ENCODE data around the gene INPP5F. TPM values are rescaled to one million over a fixed set of nuclear protein-coding genes. Genes with fewer than 3 reads are reported as not detected.

The INPP5F gene
- total RNA-seq, 4 donors from 2014 or later: 17.1 to 26.9 (median 24.0) TPM

DNA sequence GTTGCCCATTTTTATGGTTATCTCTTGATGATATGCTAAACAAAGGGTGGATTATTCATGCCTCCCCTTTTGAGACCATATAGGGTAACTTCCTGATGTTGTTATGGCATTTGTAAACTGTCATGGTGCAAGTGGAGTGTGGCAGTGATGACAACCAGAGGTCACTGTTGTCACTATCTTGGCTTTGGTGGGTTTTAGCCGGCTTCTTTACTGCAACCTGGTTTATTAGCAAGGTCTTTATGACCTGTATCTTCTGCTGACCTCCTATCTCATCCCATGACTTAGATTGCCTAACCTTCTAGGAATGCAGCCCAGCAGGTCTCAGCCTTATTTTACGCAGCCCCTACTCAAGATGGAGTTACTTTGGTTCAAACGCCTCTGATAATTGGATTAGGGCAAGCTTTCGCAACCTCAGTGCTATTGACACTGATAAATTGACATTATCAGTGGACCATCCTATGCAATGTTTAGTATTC lies 37.8 kb upstream of the INPP5F start:
- Histone ChIP-seq H3K27me3 (no peaks in the 10 kb centered on the region), H3K36me3 (no peaks in the 10 kb centered on the region), H3K9me3 (no peaks in the 10 kb centered on the region), H3K27ac (no peak overlapping the region), H3K4me3 (no peak overlapping the region), H3K4me1 (peaks cover 0 to 15% (median 0%) of the 10 kb centered on the region in 3 donors)
- no peak for TF ChIP-seq POLR2AphosphoS5 (IDR thresholded peaks at IDR 0.05)
- TF ChIP-seq, protein P1, sequence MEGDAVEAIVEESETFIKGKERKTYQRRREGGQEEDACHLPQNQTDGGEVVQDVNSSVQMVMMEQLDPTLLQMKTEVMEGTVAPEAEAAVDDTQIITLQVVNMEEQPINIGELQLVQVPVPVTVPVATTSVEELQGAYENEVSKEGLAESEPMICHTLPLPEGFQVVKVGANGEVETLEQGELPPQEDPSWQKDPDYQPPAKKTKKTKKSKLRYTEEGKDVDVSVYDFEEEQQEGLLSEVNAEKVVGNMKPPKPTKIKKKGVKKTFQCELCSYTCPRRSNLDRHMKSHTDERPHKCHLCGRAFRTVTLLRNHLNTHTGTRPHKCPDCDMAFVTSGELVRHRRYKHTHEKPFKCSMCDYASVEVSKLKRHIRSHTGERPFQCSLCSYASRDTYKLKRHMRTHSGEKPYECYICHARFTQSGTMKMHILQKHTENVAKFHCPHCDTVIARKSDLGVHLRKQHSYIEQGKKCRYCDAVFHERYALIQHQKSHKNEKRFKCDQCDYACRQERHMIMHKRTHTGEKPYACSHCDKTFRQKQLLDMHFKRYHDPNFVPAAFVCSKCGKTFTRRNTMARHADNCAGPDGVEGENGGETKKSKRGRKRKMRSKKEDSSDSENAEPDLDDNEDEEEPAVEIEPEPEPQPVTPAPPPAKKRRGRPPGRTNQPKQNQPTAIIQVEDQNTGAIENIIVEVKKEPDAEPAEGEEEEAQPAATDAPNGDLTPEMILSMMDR (IDR thresholded peaks at IDR 0.05): no peak
- no peak for TF ChIP-seq POLR2A (IDR thresholded peaks at IDR 0.05)
- TF ChIP-seq EP300 (IDR thresholded peaks at IDR 0.05): no peak
- no peak for ATAC-seq
- 92 to 97% methylated on average over 3 to 4 of the region's 4 CpGs for WGBS, 2 donors (ENCODE audit: low coverage in 1 of 2)

DNA sequence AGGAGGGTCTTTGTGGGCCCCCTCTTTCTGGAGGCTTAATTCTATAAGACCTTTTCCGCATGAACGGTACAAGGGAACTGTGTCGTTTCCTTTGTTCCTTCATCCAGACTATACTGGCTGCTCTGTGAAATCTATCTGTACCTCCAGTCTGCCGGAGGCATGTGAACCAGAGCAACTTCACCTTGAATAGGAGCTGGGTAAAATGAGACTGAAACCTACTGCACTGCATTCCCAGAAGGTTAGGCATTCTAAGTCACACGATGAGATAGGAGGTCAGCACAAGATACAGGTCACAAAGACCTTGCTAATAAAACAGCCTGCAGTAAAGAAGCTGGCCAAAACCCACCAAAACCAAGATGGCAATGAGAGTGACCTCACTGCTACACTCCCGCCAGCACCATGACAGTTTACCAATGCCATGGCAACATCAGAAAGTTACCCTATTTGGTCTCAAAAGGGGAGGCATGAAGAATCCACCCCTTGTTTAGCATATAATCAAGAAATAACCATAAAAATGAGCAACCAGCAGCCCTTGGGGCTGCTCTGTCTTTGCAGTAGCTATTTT lies 36.8 kb upstream of the INPP5F start:
- H3K4me1 ChIP-seq: peaks cover 0 to 15% (median 0%) of the 10 kb centered on the region in 3 donors
- H3K4me3 ChIP-seq: no peak overlapping the region
- 82 to 92% methylated on average over 2 to 6 of the region's 6 CpGs for WGBS, 2 donors (ENCODE audit: low coverage in 1 of 2)
- TF ChIP-seq, protein P1 (IDR thresholded peaks at IDR 0.05): no peak
- TF ChIP-seq POLR2AphosphoS5 (IDR thresholded peaks at IDR 0.05) (no peak), EP300 (IDR thresholded peaks at IDR 0.05) (no peak), POLR2A (IDR thresholded peaks at IDR 0.05) (no peak)
- no peaks in the 10 kb centered on the region for H3K27me3 ChIP-seq
- ATAC-seq: no peak
- no peak overlapping the region for H3K27ac ChIP-seq
- H3K36me3 ChIP-seq: no peaks in the 10 kb centered on the region
- no peaks in the 10 kb centered on the region for H3K9me3 ChIP-seq

DNA sequence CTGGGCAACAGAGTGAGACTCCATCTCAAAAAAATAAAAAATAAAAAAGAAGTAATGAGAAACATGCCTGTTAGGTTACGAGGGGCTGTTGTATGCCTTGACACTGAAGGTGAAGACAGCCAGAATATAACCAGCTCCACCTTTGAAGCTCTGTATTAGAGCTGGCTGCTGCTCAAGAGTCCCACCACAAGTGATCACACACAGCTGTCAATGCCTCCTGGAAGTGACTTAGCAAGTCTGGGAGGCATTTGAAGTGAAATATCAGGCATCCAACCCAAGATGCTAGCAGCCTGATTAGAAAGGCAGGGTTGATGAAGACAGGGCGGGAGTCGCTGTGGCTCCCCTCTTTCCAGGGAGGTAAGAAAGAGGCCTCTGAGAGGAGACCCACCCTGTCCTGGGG lies 34.1 kb upstream of the INPP5F start:
- no peak overlapping the region for H3K4me3 ChIP-seq
- H3K27ac ChIP-seq: no peak overlapping the region
- H3K27me3 ChIP-seq: peaks cover 6% of the 10 kb centered on the region
- WGBS, 2 donors (ENCODE audit: low coverage in 1 of 2): 80 to 85% methylated on average over 1 to 3 of the region's 3 CpGs
- H3K9me3 ChIP-seq: no peaks in the 10 kb centered on the region
- ATAC-seq: no peak
- TF ChIP-seq EP300 (IDR thresholded peaks at IDR 0.05) (no peak), POLR2AphosphoS5 (IDR thresholded peaks at IDR 0.05) (no peak), POLR2A (IDR thresholded peaks at IDR 0.05) (no peak)
- TF ChIP-seq, protein P1 (IDR thresholded peaks at IDR 0.05): no peak
- peaks cover 0 to 8% (median 0%) of the 10 kb centered on the region in 3 donors for H3K4me1 ChIP-seq
- no peaks in the 10 kb centered on the region for H3K36me3 ChIP-seq

DNA sequence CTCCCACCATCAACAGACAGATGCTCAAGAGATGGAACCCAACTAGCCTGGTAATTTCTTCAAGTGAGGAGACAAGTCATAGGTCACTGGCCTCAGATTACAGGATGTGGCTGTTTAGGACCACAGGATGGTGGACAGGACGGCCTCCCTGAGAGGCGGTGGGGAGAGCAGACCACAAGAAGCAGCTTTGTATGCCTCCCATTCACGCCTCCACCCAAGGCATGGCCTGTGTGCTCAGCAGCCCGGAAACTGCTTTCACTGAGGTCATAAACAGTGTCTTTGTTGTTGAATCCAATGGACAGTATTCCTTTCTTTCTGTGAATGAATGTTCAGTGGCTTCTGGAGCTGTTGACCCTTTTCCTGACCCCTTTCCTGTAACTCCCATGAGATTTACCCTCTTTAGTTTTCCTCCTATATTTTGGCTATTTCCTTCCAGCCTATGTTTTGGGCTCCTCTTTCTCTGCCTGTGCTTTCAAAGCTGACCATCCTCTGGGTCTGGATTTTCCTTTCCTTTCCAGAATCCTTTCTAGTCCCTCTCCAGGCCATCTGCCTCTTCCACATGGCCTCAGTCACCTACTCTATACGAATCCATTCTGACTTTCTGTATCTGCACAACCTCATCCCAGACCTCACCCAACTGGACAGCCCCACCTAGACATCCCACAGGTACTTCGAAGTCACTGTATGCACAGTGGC lies 32.4 kb upstream of the INPP5F start:
- WGBS, 2 donors (ENCODE audit: low coverage in 1 of 2): 84 to 88% methylated on average over 2 to 6 of the region's 6 CpGs
- Histone ChIP-seq H3K27ac (no peak overlapping the region), H3K4me1 (peaks cover 0 to 3% (median 0%) of the 10 kb centered on the region in 3 donors), H3K9me3 (no peaks in the 10 kb centered on the region), H3K36me3 (no peaks in the 10 kb centered on the region), H3K27me3 (peaks cover 6% of the 10 kb centered on the region), H3K4me3 (no peak overlapping the region)
- ATAC-seq: no peak
- TF ChIP-seq POLR2A (IDR thresholded peaks at IDR 0.05) (no peak), POLR2AphosphoS5 (IDR thresholded peaks at IDR 0.05) (no peak), EP300 (IDR thresholded peaks at IDR 0.05) (no peak)
- TF ChIP-seq, protein P1 (IDR thresholded peaks at IDR 0.05): no peak

DNA sequence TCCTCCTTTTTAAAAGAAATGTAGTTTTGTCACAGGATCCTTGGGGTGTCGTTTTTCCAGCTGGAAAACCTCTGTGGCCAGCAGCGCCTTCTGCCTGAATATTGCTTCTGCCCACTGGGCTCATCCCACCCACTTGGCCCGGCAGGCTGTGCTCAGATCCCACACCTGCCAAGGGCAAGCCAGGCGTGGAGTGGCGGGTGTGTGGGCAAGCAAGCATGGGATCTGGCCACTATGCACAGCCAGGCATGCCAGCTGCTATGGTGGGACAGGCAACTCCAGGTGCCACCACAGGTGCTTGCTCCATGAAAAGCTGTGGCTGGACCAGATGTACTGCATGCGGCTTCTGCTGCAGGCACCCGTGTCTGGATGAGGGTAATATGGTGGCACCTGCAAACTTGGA lies 31.2 kb upstream of the INPP5F start:
- Histone ChIP-seq H3K27ac (no peak overlapping the region), H3K4me3 (no peak overlapping the region), H3K27me3 (peaks cover 6% of the 10 kb centered on the region), H3K9me3 (no peaks in the 10 kb centered on the region), H3K36me3 (no peaks in the 10 kb centered on the region), H3K4me1 (peaks cover 0 to 3% (median 0%) of the 10 kb centered on the region in 3 donors)
- no peak for ATAC-seq
- TF ChIP-seq POLR2A (IDR thresholded peaks at IDR 0.05) (no peak), EP300 (IDR thresholded peaks at IDR 0.05) (no peak), POLR2AphosphoS5 (IDR thresholded peaks at IDR 0.05) (no peak)
- TF ChIP-seq, protein P1 (IDR thresholded peaks at IDR 0.05): no peak
- 83 to 100% methylated on average over 1 to 5 of the region's 7 CpGs for WGBS, 2 donors (ENCODE audit: low coverage in 1 of 2)

Measured in gastroesophageal sphincter (tissue), 4 donors.